ENCODE data around the gene RCC2.
"Not testable (repeated sequence)": the region's sequence is repeated elsewhere in the genome, so short reads cannot be mapped to it uniquely, and the experiment has no call there.

Gene RCC2

GRCh38 chr1:17439250-17440073, at the start of gene RCC2:
Gene RCC2 (minus strand): TSS chr1:17439677. CDS start chr1:17438514, 1,163 bp downstream.
- no peak for DNase-seq

- DNase-seq = no peak
Measured at GRCh38 chr1:17486242-17486641, 46.8 kb upstream of the RCC2 start.

GRCh38 chr1:17485281-17485680, 45.8 kb upstream of the RCC2 start:
- DNase-seq = no peak

GRCh38 chr1:17481981-17482380, 42.5 kb upstream of the RCC2 start:
- DNase-seq = not testable (repeated sequence)

- no peak for DNase-seq
Measured at GRCh38 chr1:17480846-17481245, 41.4 kb upstream of the RCC2 start.

GRCh38 chr1:17475752-17476151, 36.3 kb upstream of the RCC2 start:
- no peak for DNase-seq

- not testable (repeated sequence) for DNase-seq
Measured at GRCh38 chr1:17474836-17475555, 35.5 kb upstream of the RCC2 start.

GRCh38 chr1:17472814-17473213, 33.3 kb upstream of the RCC2 start:
- no peak for DNase-seq

GRCh38 chr1:17471393-17471792, 31.9 kb upstream of the RCC2 start:
- no peak for DNase-seq

GRCh38 chr1:17470021-17470799, 30.7 kb upstream of the RCC2 start:
- no peak for DNase-seq

GRCh38 chr1:17468357-17469265, 29.1 kb upstream of the RCC2 start:
- not testable (repeated sequence) for DNase-seq

- DNase-seq = no peak
Measured at GRCh38 chr1:17466359-17466758, 26.9 kb upstream of the RCC2 start.

GRCh38 chr1:17465228-17465627, 25.8 kb upstream of the RCC2 start:
- DNase-seq = no peak

GRCh38 chr1:17463991-17464390, 24.5 kb upstream of the RCC2 start:
- DNase-seq = no peak

- DNase-seq = no peak
Measured at GRCh38 chr1:17462669-17463068, 23.2 kb upstream of the RCC2 start.

GRCh38 chr1:17460219-17460618, 20.7 kb upstream of the RCC2 start:
- no peak for DNase-seq

GRCh38 chr1:17458794-17459193, 19.3 kb upstream of the RCC2 start:
- DNase-seq = no peak

- no peak for DNase-seq
Measured at GRCh38 chr1:17452686-17453085, 13.2 kb upstream of the RCC2 start.

GRCh38 chr1:17452203-17452602, 12.7 kb upstream of the RCC2 start:
- DNase-seq = not testable (repeated sequence)

GRCh38 chr1:17451731-17452130, 12.3 kb upstream of the RCC2 start:
- DNase-seq = no peak

- no peak for DNase-seq
Measured at GRCh38 chr1:17447501-17447992, 8.1 kb upstream of the RCC2 start.

GRCh38 chr1:17442841-17443240, 3.4 kb upstream of the RCC2 start:
- no peak for DNase-seq

Data from NCI-H1436 treated with DMSO at 0.1 percent for 48 hours (cell line).